Measurements from ENCODE around the gene IRF5.

IRF5 gene

GRCh38 chr7:128937647-128938543, at the start of gene IRF5:
Gene IRF5 (plus strand): TSS chr7:128937927. CDS start chr7:128942082, 4,155 bp downstream.
- no peak for TF ChIP-seq CTCF (IDR thresholded peaks at IDR 0.05; ENCODE audit: control insufficient read depth, insufficient read depth, low read depth, low read length, missing control alignments)
- no peak for DNase-seq (ENCODE audit: low read depth)
- peak within 1 kb of the TSS; percentile 47 for H3K4me3 ChIP-seq (ENCODE audit: control insufficient read depth, low read depth, low read length)

GRCh38 chr7:128888039-128888755, 49.5 kb upstream of the IRF5 start:
- no peak for TF ChIP-seq CTCF (IDR thresholded peaks at IDR 0.05; ENCODE audit: control insufficient read depth, insufficient read depth, low read depth, low read length, missing control alignments)
- DNase-seq (ENCODE audit: low read depth): no peak
- H3K4me3 ChIP-seq (ENCODE audit: control insufficient read depth, low read depth, low read length): no peak overlapping the region

GRCh38 chr7:128888756-128889095, 49.0 kb upstream of the IRF5 start:
- DNase-seq (ENCODE audit: low read depth): no peak
- TF ChIP-seq CTCF (IDR thresholded peaks at IDR 0.05; ENCODE audit: control insufficient read depth, insufficient read depth, low read depth, low read length, missing control alignments): no peak
- no peak overlapping the region for H3K4me3 ChIP-seq (ENCODE audit: control insufficient read depth, low read depth, low read length)

GRCh38 chr7:128889121-128889520, 48.6 kb upstream of the IRF5 start:
- no peak for TF ChIP-seq CTCF (IDR thresholded peaks at IDR 0.05; ENCODE audit: control insufficient read depth, insufficient read depth, low read depth, low read length, missing control alignments)
- no peak overlapping the region for H3K4me3 ChIP-seq (ENCODE audit: control insufficient read depth, low read depth, low read length)
- DNase-seq (ENCODE audit: low read depth): no peak

- DNase-seq (ENCODE audit: low read depth): no peak
- no peak for TF ChIP-seq CTCF (IDR thresholded peaks at IDR 0.05; ENCODE audit: control insufficient read depth, insufficient read depth, low read depth, low read length, missing control alignments)
- no peak overlapping the region for H3K4me3 ChIP-seq (ENCODE audit: control insufficient read depth, low read depth, low read length)
Observed at GRCh38 chr7:128890306-128891109, 47.2 kb upstream of the IRF5 start.
